OCI-LY7 (cell line): ENCODE measurements around the gene TRPM7. TPM values are rescaled to one million over a fixed set of nuclear protein-coding genes. Genes with fewer than 3 reads are reported as not detected.

Experiments used
- BruUV-seq: library from RNA; stranded (reverse); fragments of 400-500 nt; replicated peaks from 2 replicates; lab custom pipeline; 2021; lab: Mats Ljungman, UMichigan
- CTCF ChIA-PET: fragments of 300-600 bp; sonication (Branson Sonifier 250); formaldehyde crosslinking; loops from one replicate; lab custom pipeline; 2022; ENCODE audit warnings: antibody characterized with exemption; ENCODE audit not compliant: unreplicated experiment; lab: Charles Lee
- POLR2A ChIA-PET: fragments of 300-600 bp; sonication (Branson Sonifier 250); formaldehyde crosslinking; loops from one replicate; lab custom pipeline; 2022; ENCODE audit warnings: antibody characterized with exemption; lab: Charles Lee
- DNase-seq: peaks from one replicate; pipeline ENCODE4 v3.0.0-alpha.2; 2015; ENCODE audit warnings: low spot score
- H2AFZ ChIP-seq: fragments of 200-600 bp; sonication (generic), shearing (Covaris generic); 2 replicates; pipeline ENCODE4 v1.6.1; 2014; ENCODE audit warnings: mild to moderate bottlenecking, antibody characterized with exemption, low read length, moderate library complexity
- H3K27ac ChIP-seq: fragments of 200-600 bp; sonication (generic); 2 replicates; pipeline ENCODE4 v1.5.1; 2014; ENCODE audit warnings: mixed run types, low read depth, mild to moderate bottlenecking, moderate library complexity, low read length, inconsistent platforms; ENCODE audit not compliant: poor library complexity, severe bottlenecking
- H3K36me3 ChIP-seq: fragments of 200-600 bp; sonication (generic); 2 replicates; pipeline ENCODE4 v1.6.1; 2014; ENCODE audit warnings: mild to moderate bottlenecking, antibody characterized with exemption, low read length, moderate library complexity, mixed read lengths; ENCODE audit not compliant: insufficient read depth
- H3K4me1 ChIP-seq: fragments of 200-600 bp; sonication (generic); 2 replicates; pipeline ENCODE4 v1.5.1; 2014; ENCODE audit warnings: mild to moderate bottlenecking, low read length; ENCODE audit not compliant: insufficient read depth, poor library complexity, severe bottlenecking
- H3K4me2 ChIP-seq: fragments of 200-600 bp; sonication (generic); 2 replicates; pipeline ENCODE4 v1.6.1; 2014; ENCODE audit warnings: mild to moderate bottlenecking, low read length
- H3K4me3 ChIP-seq: fragments of 200-600 bp; sonication (generic); 2 replicates; pipeline ENCODE4 v1.5.1; 2014; ENCODE audit warnings: mild to moderate bottlenecking, low read depth, low read length; ENCODE audit not compliant: poor library complexity, severe bottlenecking
- H3K79me2 ChIP-seq: fragments of 200-600 bp; sonication (generic); 2 replicates; pipeline ENCODE4 v1.6.1; 2016; ENCODE audit warnings: low read depth, mild to moderate bottlenecking, low read length, moderate library complexity, mixed read lengths; ENCODE audit not compliant: insufficient read depth
- H3K9me2 ChIP-seq: fragments of 200-600 bp; sonication (generic); 2 replicates; pipeline ENCODE4 v1.6.1; 2016; ENCODE audit warnings: mild to moderate bottlenecking, low read length, mixed read lengths; ENCODE audit not compliant: insufficient read depth
- H3K9me3 ChIP-seq: fragments of 200-600 bp; sonication (generic); 2 replicates; pipeline ENCODE4 v1.6.1; 2014; ENCODE audit warnings: mild to moderate bottlenecking, mixed run types, low read length, mixed read lengths
- H4K20me1 ChIP-seq: fragments of 200-600 bp; sonication (generic); 2 replicates; pipeline ENCODE4 v1.6.1; 2014; ENCODE audit warnings: mild to moderate bottlenecking, antibody characterized with exemption, low read length, moderate library complexity, mixed read lengths; ENCODE audit not compliant: insufficient read depth
- CTCF ChIP-seq: fragments of 200-600 bp; sonication (generic); conservative IDR thresholded peaks from 2 replicates; pipeline ENCODE4 v1.5.1; 2014; ENCODE audit warnings: mild to moderate bottlenecking, antibody characterized with exemption, low read length, moderate library complexity, mixed read lengths
- EZH2phosphoT487 ChIP-seq: fragments of 200-600 bp; sonication (generic); IDR thresholded peaks from 2 replicates; pipeline ENCODE4 v1.6.1; 2018; ENCODE audit warnings: low read depth, borderline replicate concordance, mild to moderate bottlenecking, mixed run types, antibody characterized with exemption, low read length, moderate library complexity, mixed read lengths
- intact Hi-C: fragments of 100-400 bp; cut with micrococcal nuclease; formaldehyde crosslinking; loops from one replicate; pipeline ENCODE4 v1.10.0; 2022; ENCODE audit not compliant: unreplicated experiment
- total RNA-seq, 2 experiments: library from RNA; depleted of rRNA in 1 of 2; stranded (reverse); fragments of >200 nt in 1 of 2; shearing (Covaris generic) in 1 of 2; gene quantifications; 2 replicates each; pipeline ENCODE4 v1.2.3, GENCODE V29; 2014 to 2022

The TRPM7 gene
- total RNA-seq, 2 experiments from 2014 or later: 50.0 to 64.0 TPM

- POLR2A ChIA-PET: interaction anchor here (0.6 to 1.5 kb wide), 2 partner anchors 11 to 389 kb away, joined by 3 to 6 read pairs; no protein-coding TSS in a partner anchor
- no peak overlapping the region for H3K4me2 ChIP-seq
- H3K9me2 ChIP-seq: no peaks in the 10 kb centered on the region
- no peak for DNase-seq
- H3K79me2 ChIP-seq: no peaks in the 10 kb centered on the region
- TF ChIP-seq EZH2phosphoT487 (no peak), CTCF (no peak)
- BruUV-seq: no TSS peak
- no peak overlapping the region for H3K4me3 ChIP-seq
- H3K27ac ChIP-seq: no peak overlapping the region
- no peaks in the 10 kb centered on the region for H3K9me3 ChIP-seq
- intact Hi-C loops: no loop called here
- CTCF ChIA-PET: no interaction called here
- no peaks in the 10 kb centered on the region for H3K4me1 ChIP-seq
- no peaks in the 10 kb centered on the region for H4K20me1 ChIP-seq
- H3K36me3 ChIP-seq: peaks cover 61% of the 10 kb centered on the region
- H2AFZ ChIP-seq: no peak overlapping the region
Observed at GRCh38 chr15:50563756-50564155, 122.8 kb downstream of the TRPM7 start.

GRCh38 chr15:50562735-50563640 is 123.6 kb downstream of the TRPM7 start:
- Histone ChIP-seq H2AFZ (no peak overlapping the region), H3K9me3 (no peaks in the 10 kb centered on the region), H3K9me2 (no peaks in the 10 kb centered on the region), H3K36me3 (peaks cover 54% of the 10 kb centered on the region), H3K4me1 (no peaks in the 10 kb centered on the region), H4K20me1 (no peaks in the 10 kb centered on the region), H3K27ac (no peak overlapping the region), H3K4me3 (no peak overlapping the region), H3K4me2 (no peak overlapping the region), H3K79me2 (no peaks in the 10 kb centered on the region)
- TF ChIP-seq EZH2phosphoT487 (no peak), CTCF (no peak)
- POLR2A ChIA-PET: interaction anchor here (0.6 kb wide), 1 partner anchor 388 kb away, joined by 3 read pairs; no protein-coding TSS in a partner anchor
- no TSS peak for BruUV-seq
- no peak for DNase-seq
- CTCF ChIA-PET: no interaction called here
- intact Hi-C loops: no loop called here

GRCh38 chr15:50558012-50558411 is 128.6 kb downstream of the TRPM7 start:
- ChIA-PET CTCF (no interaction called here), POLR2A (no interaction called here)
- Histone ChIP-seq H3K36me3 (peaks cover 26% of the 10 kb centered on the region), H3K9me3 (no peaks in the 10 kb centered on the region), H2AFZ (no peak overlapping the region), H3K79me2 (no peaks in the 10 kb centered on the region), H3K4me1 (no peaks in the 10 kb centered on the region), H4K20me1 (no peaks in the 10 kb centered on the region), H3K4me2 (no peak overlapping the region), H3K27ac (no peak overlapping the region), H3K4me3 (no peak overlapping the region), H3K9me2 (no peaks in the 10 kb centered on the region)
- intact Hi-C loops: no loop called here
- no TSS peak for BruUV-seq
- TF ChIP-seq CTCF: no peak
- TF ChIP-seq EZH2phosphoT487: no peak
- DNase-seq: no peak
